ENCODE data around the gene CISH. TPM values are rescaled to one million over a fixed set of nuclear protein-coding genes. Genes with fewer than 3 reads are reported as not detected.

CISH gene
- total and polyA plus RNA-seq, 2 of the 4 experiments (the other 2 are of a cell fraction): 0.90 to 4.0 TPM

DNA sequence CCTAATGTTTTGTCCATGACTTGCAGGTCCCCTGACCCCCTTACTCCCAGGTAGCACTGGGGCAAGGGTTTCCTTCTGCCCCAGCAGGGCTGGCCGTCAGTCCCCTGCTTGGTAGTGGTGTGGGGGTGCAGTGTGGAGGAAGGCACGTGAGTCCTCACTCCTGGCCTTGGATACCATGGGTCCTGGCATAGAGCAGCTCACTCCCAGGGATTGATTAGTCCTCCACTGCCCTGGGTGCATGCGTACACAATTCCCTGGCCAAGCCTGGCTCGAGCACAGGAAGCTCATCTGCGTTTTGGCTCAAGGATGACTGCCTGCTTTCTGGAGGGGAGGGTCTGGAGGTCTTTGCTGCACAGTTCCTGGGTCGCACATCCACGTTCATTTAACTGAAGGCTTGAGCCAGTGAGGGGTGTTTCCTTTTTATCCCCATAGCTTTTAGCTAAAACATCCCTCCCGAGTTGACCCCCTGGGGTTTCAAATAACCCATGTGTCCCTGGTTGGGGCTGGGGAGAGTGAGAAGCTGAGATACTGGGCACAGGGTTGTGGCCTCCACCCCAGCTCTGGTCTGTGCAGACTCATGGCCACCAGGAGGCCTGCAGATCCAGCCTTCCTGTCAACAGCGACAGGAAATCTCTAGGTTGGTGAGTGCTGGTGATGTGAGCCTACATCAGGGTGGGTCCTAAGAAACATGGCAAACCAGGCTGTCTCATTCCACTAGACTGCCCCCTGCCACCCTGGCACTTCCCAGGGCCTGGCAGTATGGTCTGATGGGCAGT lies 30.7 kb downstream of the CISH start:
- Histone ChIP-seq H2AK9ac (replicated peaks; ENCODE audit: low read depth, low read length, poor library complexity) (no peak overlapping the region), H3K23ac (ENCODE audit: low read depth, low read length) (no peak overlapping the region), H2BK15ac (ENCODE audit: low read depth, low read length) (no peak overlapping the region), H3K9me3 (ENCODE audit: control insufficient read depth, insufficient read depth, low read length) (no peaks in the 10 kb centered on the region), H4K20me1 (ENCODE audit: insufficient read depth, low read length) (no peaks in the 10 kb centered on the region), H3K36me3 (ENCODE audit: control insufficient read depth, insufficient read depth, low read length) (peaks cover 52% of the 10 kb centered on the region; the same call in 1 of the 2 replicates), H3K27me3 (ENCODE audit: control insufficient read depth, insufficient read depth, low read length) (no peaks in the 10 kb centered on the region), H3K4ac (ENCODE audit: low read depth, low read length) (no peak overlapping the region), H2BK20ac (ENCODE audit: low read depth, low read length) (no peak overlapping the region), H4K5ac (ENCODE audit: low read depth, low read length) (no peak overlapping the region), H2BK120ac (ENCODE audit: low read depth, low read length) (no peak overlapping the region), H3K14ac (replicated peaks; ENCODE audit: low read depth, low read length) (no peak overlapping the region), H3K4me1 (ENCODE audit: control insufficient read depth, insufficient read depth, low read length) (no peaks in the 10 kb centered on the region), H3K9ac (ENCODE audit: low read depth, low read length) (no peak overlapping the region), H3K27ac (ENCODE audit: insufficient read depth, low read length) (no peak overlapping the region), H3K79me1 (ENCODE audit: low read depth in 1 of 2, low read length in 2 of 2) (no peaks in the 10 kb centered on the region), H3K4me3 (ENCODE audit: insufficient read depth, low read depth, low read length) (no peak overlapping the region), H2AFZ (replicated peaks; ENCODE audit: low read length, poor library complexity) (no peak overlapping the region), H3K9me1 (ENCODE audit: insufficient read depth, low read length) (peaks cover 6% of the 10 kb centered on the region; the same call in 1 of the 2 replicates), H4K91ac (ENCODE audit: insufficient read depth, low read depth, low read length) (no peak overlapping the region), H3K4me2 (ENCODE audit: low read depth, low read length) (no peak overlapping the region), H4K8ac (ENCODE audit: low read depth in 2 of 2, low read length in 2 of 2) (no peak overlapping the region), H3K18ac (ENCODE audit: low read depth, low read length) (no peak overlapping the region), H2AK5ac (ENCODE audit: low read depth, low read length) (no peak overlapping the region), H2BK5ac (ENCODE audit: low read depth, low read length, poor library complexity, severe bottlenecking) (no peak overlapping the region), H3K56ac (ENCODE audit: extremely low read depth, insufficient read depth, low read length) (no peak overlapping the region)
- BruUV-seq (replicated peaks): no TSS peak
- ATAC-seq (ENCODE audit: low read depth) (no peak), DNase-seq (no peak)
- TF ChIP-seq MAFK (IDR thresholded peaks at IDR 0.05; ENCODE audit: low read depth, low read length) (no peak), CHD1 (IDR thresholded peaks at IDR 0.05; ENCODE audit: low read depth, low read length) (no peak), CTCF (conservative IDR thresholded peaks at IDR 0.05; ENCODE audit: low read depth, low read length) (no peak), BHLHE40 (IDR thresholded peaks at IDR 0.05; ENCODE audit: low read depth, low read length) (no peak), CEBPB (IDR thresholded peaks at IDR 0.05; ENCODE audit: low read depth, low read length) (no peak), MXI1 (IDR thresholded peaks at IDR 0.05; ENCODE audit: borderline replicate concordance, low read depth, low read length) (no peak), ELK1 (IDR thresholded peaks at IDR 0.05; ENCODE audit: borderline replicate concordance, low read depth, low read length) (no peak), SMC3 (IDR thresholded peaks at IDR 0.05; ENCODE audit: low read depth, low read length) (no peak), FOS (IDR thresholded peaks at IDR 0.05; ENCODE audit: low read depth, low read length) (no peak)
- intact Hi-C loops (cut with micrococcal nuclease): no loop called here
- dilution Hi-C loops (cut with HindIII; ENCODE audit: low sequenced_read_pairs, unreplicated experiment): no loop called here
- no CpG with 5 or more reads among the region's 9 CpGs for WGBS, 2 experiments (ENCODE audit: extremely low coverage in 2 of 2, insufficient read length in 1 of 2)
- in situ Hi-C loops (cut with MboI; ENCODE audit: low sequenced_read_pairs): no loop called here
- POLR2A ChIA-PET (ENCODE audit: unreplicated experiment): no interaction called here
- CTCF ChIA-PET: interaction anchor here (1.1 kb wide), 1 partner anchor 34 kb away, joined by 6 read pairs; no protein-coding TSS in a partner anchor
